AG04450 (cell line): Measurements from ENCODE around the gene FIG4. TPM values are rescaled to one million over a fixed set of nuclear protein-coding genes. Genes with fewer than 3 reads are reported as not detected.

ENCODE experiments used
- CTCF ChIA-PET: fragments of 300-600, 350-600 bp; formaldehyde crosslinking; extraction: SDS; loops from one replicate; lab custom pipeline; 2022; ENCODE audit warnings: antibody characterized with exemption, inconsistent platforms; lab: Charles Lee
- POLR2A ChIA-PET: fragments of 350-600 bp; formaldehyde crosslinking; extraction: SDS; loops from one replicate; lab custom pipeline; 2021; ENCODE audit warnings: antibody characterized with exemption, inconsistent platforms; lab: Yijun Ruan, JAX
- DNase-seq: peaks from one replicate; pipeline ENCODE4 v3.0.0-alpha.2; 2011; ENCODE audit warnings: low read depth, low spot score
- H3K27ac ChIP-seq: one replicate; pipeline ENCODE4 v1.5.1; 2012; ENCODE audit warnings: low read depth, low read length, control low read depth
- H3K27me3 ChIP-seq: one replicate; pipeline ENCODE4 v1.6.0; 2012; ENCODE audit warnings: low read length; ENCODE audit not compliant: control insufficient read depth, insufficient read depth
- H3K4me3 ChIP-seq: 2 replicates; pipeline ENCODE4 v1.5.1; 2011; ENCODE audit warnings: mild to moderate bottlenecking, low read depth, low read length, control low read depth
- H3K9me3 ChIP-seq: 2 replicates; pipeline ENCODE4 v1.5.1; 2012; ENCODE audit warnings: low read length; ENCODE audit not compliant: control insufficient read depth, insufficient read depth
- CTCF ChIP-seq: IDR thresholded peaks from 2 replicates; pipeline ENCODE4 v1.5.1; 2011; ENCODE audit warnings: low read depth, low read length, control low read depth, inconsistent platforms
- polyA plus RNA-seq: library from polyadenylated mRNA; depleted of rRNA; stranded (reverse); fragments of >200 nt; gene quantifications from 2 replicates; pipeline ENCODE4 v1.2.3, GENCODE V29; 2011

The FIG4 gene
- polyA plus RNA-seq, 1 experiment = 22.8 TPM

DNA sequence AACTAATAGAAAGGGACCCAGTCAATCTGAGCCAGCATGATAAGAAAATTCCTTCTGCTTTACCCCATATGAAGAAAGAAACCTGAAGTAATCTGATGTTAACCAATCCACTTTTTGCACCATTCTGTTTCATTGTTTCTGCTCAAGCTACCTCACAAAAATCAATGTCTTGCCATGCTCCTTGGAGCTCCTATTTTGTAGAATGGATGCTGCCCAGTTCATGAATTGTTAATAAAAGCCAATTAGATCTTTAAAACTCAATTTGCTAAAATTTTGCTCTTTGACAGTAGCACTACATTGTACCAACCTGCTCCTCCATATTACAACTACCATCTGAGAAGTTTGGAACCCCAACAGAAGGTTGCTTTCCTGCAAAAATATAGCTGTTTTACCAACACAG lies 170.8 kb downstream of the FIG4 start:
- ChIA-PET CTCF (no interaction called here), POLR2A (no interaction called here)
- Histone ChIP-seq H3K9me3 (no peaks in the 10 kb centered on the region), H3K4me3 (no peak overlapping the region), H3K27ac (no peak overlapping the region), H3K27me3 (peaks cover 3% of the 10 kb centered on the region)
- no peak for TF ChIP-seq CTCF
- no peak for DNase-seq

GRCh38 chr6:109864050-109864449 lies 173.0 kb downstream of the FIG4 start:
- no peak for DNase-seq
- CTCF ChIA-PET = no interaction called here
- H3K9me3 ChIP-seq = no peaks in the 10 kb centered on the region
- H3K27me3 ChIP-seq = peaks cover 3% of the 10 kb centered on the region
- H3K27ac ChIP-seq = no peak overlapping the region
- POLR2A ChIA-PET = no interaction called here
- H3K4me3 ChIP-seq = no peak overlapping the region
- no peak for TF ChIP-seq CTCF

DNA sequence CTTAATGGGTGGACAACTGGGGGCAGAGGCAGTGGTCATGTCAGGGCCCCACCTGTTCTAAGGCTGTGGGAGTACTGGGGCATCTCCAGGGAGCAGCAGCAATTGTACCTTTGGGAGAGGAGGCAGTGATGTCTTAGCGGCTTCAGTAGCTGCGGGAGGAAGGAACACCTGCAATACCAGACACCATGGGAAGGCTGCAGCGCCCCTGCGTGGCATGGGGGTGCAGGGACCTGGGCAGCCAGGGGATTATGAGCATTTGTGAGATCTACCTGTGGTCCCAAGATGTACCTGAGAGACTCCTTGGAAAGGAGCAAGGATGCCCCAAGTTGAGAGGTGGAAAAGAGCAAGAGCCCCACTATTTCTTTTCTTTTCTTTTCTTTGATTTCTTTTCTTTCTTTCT lies 174.9 kb downstream of the FIG4 start:
- Histone ChIP-seq H3K27ac (no peak overlapping the region), H3K9me3 (no peaks in the 10 kb centered on the region), H3K27me3 (peaks cover 6% of the 10 kb centered on the region), H3K4me3 (no peak overlapping the region)
- CTCF ChIA-PET = interaction anchor here (0.7 kb wide), 1 partner anchor 127 kb away, joined by 3 read pairs; no protein-coding TSS in a partner anchor
- POLR2A ChIA-PET = no interaction called here
- DNase-seq = no peak
- TF ChIP-seq CTCF = no peak

DNA sequence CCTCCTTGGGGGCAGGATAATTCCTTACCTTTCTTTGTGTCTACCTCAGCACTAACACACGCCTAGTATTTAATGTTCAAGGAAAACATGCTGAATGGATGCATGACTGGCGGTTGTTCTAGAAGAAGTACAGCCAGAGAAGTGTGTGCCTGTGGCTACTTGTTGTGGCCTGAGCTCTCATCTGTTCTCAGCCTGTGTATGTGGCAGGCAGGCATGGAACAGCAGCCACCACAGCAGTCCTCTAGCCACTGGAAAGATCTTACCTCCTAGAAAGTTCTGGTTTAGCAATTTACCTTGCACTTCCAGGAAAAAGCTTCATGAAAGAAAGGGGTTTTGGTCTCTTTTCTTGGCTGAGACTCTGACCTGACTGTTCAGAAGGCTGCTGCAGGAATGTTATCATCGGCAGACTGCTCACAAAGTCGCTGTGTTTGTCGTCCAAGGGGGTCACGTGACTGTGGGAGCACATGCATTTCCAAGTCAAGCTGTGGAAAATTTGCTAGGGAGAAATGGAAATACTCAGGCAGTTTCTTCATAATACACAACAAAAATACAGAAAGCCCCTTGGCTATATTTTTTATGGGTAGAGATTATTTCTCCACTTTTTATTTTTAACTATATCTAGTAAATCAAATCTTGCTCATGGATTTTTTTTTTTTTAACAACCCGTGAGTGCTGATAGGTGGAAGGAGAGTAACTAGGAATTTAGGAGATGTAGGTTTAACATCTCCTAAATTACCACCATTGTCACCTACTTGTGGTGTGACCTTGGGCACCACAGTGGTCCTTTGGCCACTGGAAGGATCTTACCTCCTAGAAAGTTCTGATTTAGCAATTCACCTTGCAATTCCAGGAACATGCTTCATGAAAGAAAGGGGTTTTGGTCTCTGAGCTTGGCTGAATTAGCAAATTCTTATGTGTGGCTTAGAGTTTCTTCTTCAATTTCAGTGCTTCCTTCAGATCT lies 176.2 kb downstream of the FIG4 start:
- ChIA-PET CTCF (interaction anchor here (0.6 kb wide), 1 partner anchor 172 kb away, joined by 6 read pairs; no protein-coding TSS in a partner anchor), POLR2A (interaction anchor here (0.6 to 0.7 kb wide), 2 partner anchors 55 to 458 kb away, joined by 3 read pairs; no protein-coding TSS in a partner anchor)

More for the DNA sequence above, 176.2 kb downstream of the FIG4 start:
- no peak for DNase-seq
- no peak overlapping the region for H3K4me3 ChIP-seq
- no peak overlapping the region for H3K27ac ChIP-seq
- no peak for TF ChIP-seq CTCF
- H3K9me3 ChIP-seq = no peaks in the 10 kb centered on the region
- H3K27me3 ChIP-seq = peaks cover 6% of the 10 kb centered on the region
